Right atrium auricular region (tissue), 2 donors: ENCODE results near the gene RPS21. TPM values are rescaled to one million over a fixed set of nuclear protein-coding genes. Genes with fewer than 3 reads are reported as not detected.

Source experiments
- DNase-seq: peaks from one replicate; pipeline ENCODE4 v3.0.0-alpha.2; 2019; ENCODE audit warnings: low spot score
- H3K27ac ChIP-seq, 2 donors: fragments of 200-600 bp; sonication (generic); 1 replicate in 1 of 2; 2 replicates in 1 of 2; pipeline ENCODE4 v1.5.1; 2016 to 2019
- H3K27me3 ChIP-seq, 2 donors: fragments of 200-600 bp; sonication (generic); one replicate each; pipeline versions ENCODE4 v1.5.1 to v1.6.0; 2017 to 2019
- H3K36me3 ChIP-seq: fragments of 200-600 bp; sonication (generic); one replicate; pipeline ENCODE4 v1.5.1; 2016
- H3K4me1 ChIP-seq, 2 donors: fragments of 200-600 bp; sonication (generic); one replicate each; pipeline versions ENCODE4 v1.5.1 to v1.6.0; 2017 to 2019
- H3K4me3 ChIP-seq, 2 donors: fragments of 200-600 bp; sonication (generic); 1 replicate in 1 of 2; 2 replicates in 1 of 2; pipeline ENCODE4 v1.5.1; 2017 to 2019; ENCODE audit warnings: mild to moderate bottlenecking in 1 of 2, moderate library complexity in 1 of 2
- H3K9me3 ChIP-seq, 2 donors: fragments of 200-600 bp; sonication (generic); one replicate each; pipeline ENCODE4 v1.5.1; 2019
- total RNA-seq, 2 donors: library from RNA; depleted of rRNA; stranded (reverse); fragments of >200 nt; gene quantifications; one replicate each; pipeline ENCODE4 v1.1.0, GENCODE V29; 2016
- TF ChIP-seq, protein P1 (sequence below), 2 donors: fragments of 200-600 bp; sonication (generic); IDR thresholded peaks; one replicate each; pipeline ENCODE4 v1.5.1; 2019; ENCODE audit warnings: antibody characterized with exemption in 2 of 2

The RPS21 gene
- total RNA-seq, 2 donors from 2014 or later = 1,510 to 1,937 TPM

DNA sequence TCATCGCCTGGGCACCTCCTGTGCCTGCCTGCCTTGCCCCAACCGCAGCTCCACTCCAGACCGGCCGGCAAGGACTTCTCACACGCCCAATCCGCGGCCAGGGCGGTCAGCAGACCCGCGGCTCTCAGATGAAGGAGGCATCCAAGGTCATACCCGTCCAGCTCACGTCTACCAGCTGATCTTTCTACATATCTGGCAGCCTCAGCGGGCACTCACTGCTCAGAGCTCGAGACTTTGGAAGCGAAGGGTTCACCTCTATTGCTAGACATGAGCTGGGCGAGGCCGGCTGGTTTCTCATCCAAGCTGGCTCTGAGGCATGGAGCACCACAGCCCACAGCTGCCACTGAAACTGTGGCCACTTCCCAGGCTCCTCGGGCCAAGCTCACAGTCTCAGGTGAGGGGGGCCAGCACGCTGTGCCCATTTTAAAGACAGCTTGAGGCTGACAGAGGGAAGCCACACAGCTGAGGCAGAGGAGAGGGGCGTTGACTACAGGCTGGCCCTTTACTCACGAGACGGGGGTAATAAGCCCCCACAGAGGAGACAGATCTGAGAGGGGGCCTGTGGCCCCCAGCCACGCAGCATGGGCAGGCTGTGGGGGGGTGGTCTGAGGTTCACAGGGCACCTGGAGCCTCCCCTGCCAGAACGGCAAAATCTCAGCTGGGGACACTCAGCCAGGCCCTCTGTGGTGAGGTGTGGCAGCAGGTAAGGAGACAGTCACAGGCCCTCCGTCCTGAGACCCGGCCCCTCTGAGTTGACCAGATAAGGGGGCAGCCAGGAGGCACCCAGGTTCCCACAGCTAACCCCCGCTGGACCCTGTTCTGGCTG, 21.8 kb upstream of the RPS21 start:
- Histone ChIP-seq H3K4me3 (peak overlapping the region; percentile 89 to 95), H3K27me3 (no peaks in the 10 kb centered on the region), H3K4me1 (peaks cover 0 to 92% of the 10 kb centered on the region in 2 donors), H3K9me3 (no peaks in the 10 kb centered on the region), H3K27ac (peak overlapping the region; percentile 95 to 98), H3K36me3 (no peaks in the 10 kb centered on the region)
- DNase-seq = peak; percentile 76
- TF ChIP-seq, protein P1, sequence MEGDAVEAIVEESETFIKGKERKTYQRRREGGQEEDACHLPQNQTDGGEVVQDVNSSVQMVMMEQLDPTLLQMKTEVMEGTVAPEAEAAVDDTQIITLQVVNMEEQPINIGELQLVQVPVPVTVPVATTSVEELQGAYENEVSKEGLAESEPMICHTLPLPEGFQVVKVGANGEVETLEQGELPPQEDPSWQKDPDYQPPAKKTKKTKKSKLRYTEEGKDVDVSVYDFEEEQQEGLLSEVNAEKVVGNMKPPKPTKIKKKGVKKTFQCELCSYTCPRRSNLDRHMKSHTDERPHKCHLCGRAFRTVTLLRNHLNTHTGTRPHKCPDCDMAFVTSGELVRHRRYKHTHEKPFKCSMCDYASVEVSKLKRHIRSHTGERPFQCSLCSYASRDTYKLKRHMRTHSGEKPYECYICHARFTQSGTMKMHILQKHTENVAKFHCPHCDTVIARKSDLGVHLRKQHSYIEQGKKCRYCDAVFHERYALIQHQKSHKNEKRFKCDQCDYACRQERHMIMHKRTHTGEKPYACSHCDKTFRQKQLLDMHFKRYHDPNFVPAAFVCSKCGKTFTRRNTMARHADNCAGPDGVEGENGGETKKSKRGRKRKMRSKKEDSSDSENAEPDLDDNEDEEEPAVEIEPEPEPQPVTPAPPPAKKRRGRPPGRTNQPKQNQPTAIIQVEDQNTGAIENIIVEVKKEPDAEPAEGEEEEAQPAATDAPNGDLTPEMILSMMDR (IDR thresholded peaks at IDR 0.05) = no peak

DNA sequence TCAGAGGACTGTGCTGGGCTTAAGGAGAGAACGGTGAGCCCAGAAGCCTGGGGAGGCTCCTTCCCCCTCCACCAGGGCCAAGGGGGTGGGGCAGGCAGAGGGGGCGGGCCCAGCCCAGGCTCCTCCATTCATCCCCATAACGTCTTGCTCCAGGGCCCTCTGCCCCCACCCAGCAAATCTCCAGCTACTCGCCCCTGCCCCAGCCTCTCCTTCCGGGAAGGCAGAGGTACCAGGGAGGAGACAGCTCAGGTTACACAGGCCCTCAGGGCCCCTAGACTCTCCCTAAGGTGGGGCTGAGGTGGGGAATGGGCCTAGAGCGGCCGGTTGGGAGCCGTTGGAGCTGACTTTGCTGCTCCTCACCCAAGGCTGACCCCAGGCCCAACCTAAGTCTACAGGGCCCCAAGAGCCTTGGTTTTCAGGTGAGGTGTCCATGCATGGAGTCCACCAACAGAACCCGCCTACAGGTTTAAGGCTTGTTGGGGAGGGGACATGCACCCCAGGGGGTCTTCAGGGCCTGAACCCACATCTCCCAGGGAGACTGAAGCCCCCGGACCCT, 21.0 kb upstream of the RPS21 start:
- no peak for DNase-seq
- TF ChIP-seq, protein P1 (IDR thresholded peaks at IDR 0.05) = no peak
- Histone ChIP-seq H3K36me3 (no peaks in the 10 kb centered on the region), H3K4me3 (peak overlapping the region; percentile 89 to 95), H3K4me1 (peaks cover 0 to 96% of the 10 kb centered on the region in 2 donors), H3K27ac (peak overlapping the region; percentile 95 to 98), H3K9me3 (no peaks in the 10 kb centered on the region), H3K27me3 (no peaks in the 10 kb centered on the region)

GRCh38 chr20:62366370-62367135, 20.4 kb upstream of the RPS21 start:
- H3K9me3 ChIP-seq = no peaks in the 10 kb centered on the region
- TF ChIP-seq, protein P1 (IDR thresholded peaks at IDR 0.05) = no peak
- H3K36me3 ChIP-seq = no peaks in the 10 kb centered on the region
- H3K27ac ChIP-seq = peak overlapping the region; percentile 95 to 98
- DNase-seq = no peak
- no peaks in the 10 kb centered on the region for H3K27me3 ChIP-seq
- peaks cover 0 to 93% of the 10 kb centered on the region in 2 donors for H3K4me1 ChIP-seq
- peak overlapping the region; percentile 89 to 95 for H3K4me3 ChIP-seq

GRCh38 chr20:62367136-62367632, 19.7 kb upstream of the RPS21 start, which contains the start of gene LAMA5:
LAMA5 (minus strand) TSS chr20:62367312; CDS start chr20:62367245, 67 bp downstream.
- Histone ChIP-seq H3K27me3 (no peaks in the 10 kb centered on the region), H3K27ac (peak within 1 kb of the TSS; percentile 95 to 98), H3K36me3 (no peaks in the 10 kb centered on the region), H3K4me3 (peak within 1 kb of the TSS; percentile 89 to 95), H3K4me1 (peaks cover 0 to 87% of the 10 kb centered on the region in 2 donors), H3K9me3 (no peaks in the 10 kb centered on the region)
- TF ChIP-seq, protein P1 (IDR thresholded peaks at IDR 0.05) = no peak
- DNase-seq = no peak

DNA sequence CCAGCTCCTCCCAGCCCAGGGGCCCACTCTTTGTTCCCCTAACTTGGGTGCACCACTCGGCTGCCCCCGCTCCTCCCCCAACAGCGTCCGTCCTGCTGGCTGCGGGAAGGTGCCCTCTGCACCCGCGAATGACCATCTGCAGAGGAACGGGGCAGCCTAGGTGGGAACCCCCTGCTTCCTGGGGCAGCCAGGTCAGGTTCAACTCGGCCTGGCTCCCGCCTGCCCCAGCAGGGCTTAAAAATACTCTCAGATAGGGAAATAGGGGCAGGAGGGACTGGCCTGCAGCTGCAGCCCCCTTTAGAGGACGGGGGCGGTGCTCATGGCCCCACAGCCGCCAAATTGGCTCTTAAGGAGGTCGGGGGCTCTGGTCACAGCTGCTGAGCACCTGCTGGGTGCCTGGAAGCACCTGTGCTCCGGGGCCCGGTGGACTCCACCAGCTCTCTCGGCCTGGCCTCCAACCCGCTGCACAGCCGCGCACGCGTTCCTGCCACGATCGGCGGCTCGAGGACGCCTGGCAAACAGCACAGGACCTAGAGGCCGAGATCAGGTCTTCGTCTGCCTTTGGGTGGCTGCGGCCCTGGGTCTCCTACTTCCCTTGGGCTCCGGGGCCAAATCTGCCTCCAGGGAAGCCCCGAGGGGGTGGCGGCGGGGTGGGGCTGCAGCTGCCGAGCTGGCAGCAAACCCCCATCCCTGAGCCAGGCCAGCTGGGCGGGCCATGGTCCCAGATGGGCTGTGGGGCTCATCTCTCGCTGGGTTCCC, 19.1 kb upstream of the RPS21 start:
- H3K27me3 ChIP-seq = no peaks in the 10 kb centered on the region
- H3K4me1 ChIP-seq = peaks cover 0 to 81% of the 10 kb centered on the region in 2 donors
- TF ChIP-seq, protein P1 (IDR thresholded peaks at IDR 0.05) = no peak
- H3K27ac ChIP-seq = peak overlapping the region; percentile 95 to 98
- H3K4me3 ChIP-seq = peak overlapping the region; percentile 89 to 95
- DNase-seq = no peak
- no peaks in the 10 kb centered on the region for H3K36me3 ChIP-seq
- no peaks in the 10 kb centered on the region for H3K9me3 ChIP-seq
